Measurements from ENCODE around the gene CD96.

Gene CD96

GRCh38 chr3:111566844-111567243 lies 24.8 kb downstream of the CD96 start:
- DNase-seq, result no peak

- no peak for DNase-seq
Observed at GRCh38 chr3:111568355-111568754, 26.4 kb downstream of the CD96 start.

GRCh38 chr3:111568911-111569310 lies 26.9 kb downstream of the CD96 start:
- no peak for DNase-seq

GRCh38 chr3:111570404-111571030 lies 28.5 kb downstream of the CD96 start:
- DNase-seq, result no peak

GRCh38 chr3:111571282-111571681 lies 29.3 kb downstream of the CD96 start:
- DNase-seq, result no peak

- no peak for DNase-seq
Observed at GRCh38 chr3:111571907-111572460, 30.0 kb downstream of the CD96 start.

GRCh38 chr3:111577113-111577512 lies 35.1 kb downstream of the CD96 start:
- DNase-seq, result no peak

- peak; percentile 32 for DNase-seq
Observed at GRCh38 chr3:111577798-111578685, 36.0 kb downstream of the CD96 start.

GRCh38 chr3:111578867-111579266 lies 36.9 kb downstream of the CD96 start:
- no peak for DNase-seq

GRCh38 chr3:111579495-111579894 lies 37.5 kb downstream of the CD96 start:
- DNase-seq, result no peak

- no peak for DNase-seq
Observed at GRCh38 chr3:111581403-111582119, 39.6 kb downstream of the CD96 start.

GRCh38 chr3:111582120-111582474 lies 40.1 kb downstream of the CD96 start:
- DNase-seq, result no peak

GRCh38 chr3:111584744-111585143 lies 42.7 kb downstream of the CD96 start:
- DNase-seq, result no peak

GRCh38 chr3:111585217-111585616 lies 43.2 kb downstream of the CD96 start:
- DNase-seq, result no peak

GRCh38 chr3:111588527-111588926 lies 46.5 kb downstream of the CD96 start:
- DNase-seq, result no peak

- no peak for DNase-seq
Observed at GRCh38 chr3:111589303-111590142, 47.5 kb downstream of the CD96 start.

- no peak for DNase-seq
Observed at GRCh38 chr3:111590143-111590491, 48.1 kb downstream of the CD96 start.

GRCh38 chr3:111591555-111591954 lies 49.6 kb downstream of the CD96 start:
- DNase-seq, result no peak

GRCh38 chr3:111592143-111592542 lies 50.1 kb downstream of the CD96 start:
- DNase-seq, result no peak

- no peak for DNase-seq
Observed at GRCh38 chr3:111592936-111593335, 50.9 kb downstream of the CD96 start.

GRCh38 chr3:111593666-111594065 lies 51.7 kb downstream of the CD96 start:
- DNase-seq, result no peak

- DNase-seq, result no peak
Observed at GRCh38 chr3:111594205-111594604, 52.2 kb downstream of the CD96 start.

GRCh38 chr3:111594781-111595180 lies 52.8 kb downstream of the CD96 start:
- DNase-seq, result no peak

Measured in GDM1 (cell line).